Stimulated activated CD4-positive, alpha-beta T cell treated with anti-CD3 and anti-CD28 coated beads, Interleukin-4, amount 100 ng/mL, for 24 hours (primary cell): ENCODE measurements around the gene ACYP2.
"Not testable (repeated sequence)": the region's sequence is repeated elsewhere in the genome, so short reads cannot be mapped to it uniquely, and the experiment has no call there.

Experiments used
- DNase-seq: peaks from one replicate; pipeline ENCODE4 v3.0.0-alpha.2; 2020

Gene ACYP2

DNA sequence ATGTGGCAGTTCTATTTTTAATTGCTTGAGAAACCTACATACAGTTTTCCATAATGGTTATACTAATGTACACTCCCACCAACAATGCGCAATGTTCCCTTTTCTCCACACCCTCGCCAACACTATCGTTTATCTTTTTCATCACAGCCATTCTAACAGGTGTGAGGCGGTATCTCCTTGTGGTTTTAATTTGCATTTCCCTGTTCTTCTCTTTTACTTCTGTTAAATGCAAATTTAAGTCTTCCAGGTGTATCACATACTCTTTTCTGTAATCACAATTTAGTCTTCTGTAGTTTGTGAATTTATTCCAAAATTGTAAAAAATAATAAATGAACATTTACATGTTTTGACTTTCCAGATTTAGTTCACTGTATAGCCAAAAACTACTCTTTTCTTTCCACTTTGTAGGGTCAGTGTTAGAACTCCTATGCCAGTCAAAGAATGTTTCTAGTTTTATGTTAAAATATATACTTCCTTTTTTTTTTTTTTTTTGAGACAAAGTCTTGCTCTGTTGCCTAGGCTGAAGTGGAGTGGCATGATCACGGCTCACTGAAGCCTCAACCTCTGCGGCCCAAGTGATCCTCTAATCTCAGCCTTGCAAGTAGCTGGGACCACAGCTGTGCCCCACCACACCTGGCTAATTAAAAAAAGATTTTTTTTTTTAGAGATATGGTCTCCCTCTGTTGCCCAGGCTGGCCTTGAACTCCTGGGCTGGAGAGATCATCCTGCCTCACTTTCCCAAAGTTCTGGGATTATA, 15.4 kb upstream of the ACYP2 start:
- no peak for DNase-seq

GRCh38 chr2:54100772-54101171, 14.6 kb upstream of the ACYP2 start:
- no peak for DNase-seq

DNA sequence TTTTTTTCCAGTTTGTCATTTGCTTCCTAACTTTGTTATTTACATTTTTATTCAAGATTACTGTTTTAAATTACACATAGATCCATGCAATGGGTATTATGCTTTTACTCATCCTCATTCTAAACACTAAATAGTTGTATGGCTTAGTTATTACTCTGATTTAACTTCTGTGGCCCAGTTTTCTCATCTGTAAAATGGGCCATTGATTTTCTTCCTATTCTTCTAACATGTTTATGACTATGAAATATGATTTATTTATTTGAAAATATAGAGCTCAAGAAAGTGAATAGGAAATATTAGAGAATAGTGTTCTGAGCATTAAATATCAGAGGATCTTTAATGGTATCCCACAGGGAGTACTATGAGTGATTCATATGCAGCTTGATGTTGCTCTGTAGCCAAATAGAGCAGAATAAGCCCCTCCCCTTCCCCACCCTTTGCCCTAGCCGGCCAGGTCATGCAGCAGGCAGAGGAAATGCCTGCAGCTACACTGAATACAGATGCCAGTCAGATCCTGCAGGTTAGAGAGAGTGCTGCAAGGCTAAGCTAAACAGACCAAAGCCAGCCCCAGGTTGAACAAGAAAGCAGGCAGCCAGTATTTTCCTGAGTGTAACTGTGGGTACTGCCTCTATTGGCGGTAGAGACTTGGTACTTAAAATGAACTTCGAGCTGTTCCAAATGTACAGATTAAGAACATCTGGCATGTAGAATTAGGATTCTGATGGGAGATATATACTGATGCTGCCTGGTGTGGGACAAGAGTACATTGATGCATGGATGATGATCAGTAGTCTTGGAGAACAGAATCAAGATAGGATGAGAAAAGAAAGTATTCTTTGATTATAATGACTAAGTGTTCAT, 11.7 kb upstream of the ACYP2 start:
- DNase-seq: peak; percentile 31

DNA sequence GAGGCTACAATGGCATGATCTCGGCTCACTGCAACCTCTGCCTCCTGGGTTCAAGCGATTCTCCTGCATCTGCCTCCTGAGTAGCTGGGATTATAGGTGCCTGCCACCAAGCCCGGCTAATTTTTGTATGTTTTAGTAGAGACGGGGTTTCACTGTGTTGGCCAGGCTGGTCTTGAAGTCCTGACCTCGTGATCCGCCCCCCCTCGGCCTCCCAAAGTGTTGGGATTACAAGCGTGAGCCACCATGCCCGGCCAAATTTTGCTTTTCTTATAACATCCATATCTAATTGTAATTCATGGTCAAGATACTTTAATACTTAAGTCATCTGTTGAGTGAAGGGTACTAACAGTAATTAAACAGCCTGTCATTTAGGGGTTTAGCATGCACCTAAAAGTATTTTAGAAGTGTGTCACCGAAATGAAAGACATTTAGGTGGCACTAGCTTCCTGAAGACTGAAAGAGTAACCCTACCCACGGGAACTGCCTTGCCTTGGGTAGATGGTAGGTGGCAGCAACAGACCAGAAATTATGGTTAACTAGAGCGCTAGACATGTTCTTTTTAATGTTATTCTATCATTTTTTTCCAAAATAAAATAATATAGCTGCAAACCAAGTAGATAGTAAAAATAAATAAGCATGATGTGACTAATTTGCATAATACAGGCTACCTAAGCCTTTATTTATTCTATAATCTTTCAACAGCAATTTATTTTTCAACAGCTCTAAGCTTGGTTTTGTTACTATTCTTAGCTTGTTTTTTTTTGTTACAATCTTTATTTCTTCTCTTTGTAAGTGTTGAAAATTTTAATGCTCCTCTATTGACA, 8.6 kb upstream of the ACYP2 start:
- DNase-seq: peak; percentile 41

DNA sequence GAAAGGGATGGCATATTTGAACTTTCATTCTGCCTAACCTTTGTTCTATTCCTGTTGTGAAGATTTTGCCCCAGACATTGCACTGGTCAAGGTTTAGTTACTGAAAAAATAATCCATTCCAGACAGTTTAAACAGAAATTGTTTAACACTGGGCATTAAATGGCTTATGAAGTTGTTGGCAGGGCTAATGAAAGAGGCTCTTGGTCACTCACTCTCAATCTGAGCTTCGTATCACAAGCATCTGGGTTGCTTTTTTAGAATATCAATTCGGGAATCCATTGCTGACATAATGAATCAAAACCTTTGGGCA, 8.0 kb upstream of the ACYP2 start:
- DNase-seq: no peak

DNA sequence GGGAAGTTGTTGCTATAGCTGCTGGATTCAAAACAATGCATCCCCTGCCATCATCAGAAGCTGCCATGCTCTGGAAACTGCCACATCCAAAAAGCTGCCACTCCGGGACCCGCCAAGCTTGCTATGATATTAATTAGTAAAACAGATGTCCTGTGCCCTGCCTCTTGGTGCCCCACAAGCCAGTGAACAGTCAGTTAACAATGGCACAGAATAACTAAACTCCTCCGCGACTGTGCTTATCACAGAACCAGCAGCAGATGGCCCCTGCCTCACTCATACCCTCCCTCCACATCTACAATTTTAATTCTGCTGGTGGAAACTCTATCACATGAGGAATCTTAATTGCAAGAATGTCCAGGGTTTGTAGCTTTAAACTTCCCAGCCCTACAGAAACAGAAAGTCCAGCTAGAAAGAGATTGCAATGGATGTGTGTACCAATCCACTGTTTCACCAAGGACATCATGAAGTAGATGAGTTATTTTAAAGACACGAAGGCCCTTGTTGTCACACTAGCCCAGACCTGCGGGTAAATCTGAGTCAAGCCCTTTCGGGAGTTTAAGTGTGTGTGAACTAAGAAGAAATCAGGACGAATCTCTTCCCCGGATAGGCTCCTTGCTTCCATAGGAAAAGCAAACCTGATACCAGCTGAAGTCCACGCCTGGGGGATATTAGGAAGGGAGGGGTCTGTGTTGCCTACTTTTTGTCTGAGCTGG, 7.4 kb upstream of the ACYP2 start:
- DNase-seq: no peak

DNA sequence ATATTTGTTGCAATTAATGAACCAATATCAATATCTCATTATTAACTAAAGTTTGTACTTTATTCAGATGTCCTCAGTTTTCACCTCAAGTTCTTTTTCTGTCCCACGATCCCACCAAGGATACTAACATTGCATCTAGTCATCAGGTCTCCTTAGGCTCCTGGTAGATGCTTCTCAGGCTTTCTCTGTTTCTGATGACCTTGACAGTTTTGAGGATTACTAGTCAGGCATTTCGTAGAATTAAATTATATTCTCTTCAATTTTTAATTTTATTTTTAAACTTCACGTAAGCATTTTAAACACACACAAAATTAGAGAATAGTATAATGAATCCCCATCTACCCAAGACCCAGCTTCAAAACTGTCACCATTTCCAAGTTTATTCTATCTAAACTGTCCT, 5.6 kb upstream of the ACYP2 start:
- no peak for DNase-seq

DNA sequence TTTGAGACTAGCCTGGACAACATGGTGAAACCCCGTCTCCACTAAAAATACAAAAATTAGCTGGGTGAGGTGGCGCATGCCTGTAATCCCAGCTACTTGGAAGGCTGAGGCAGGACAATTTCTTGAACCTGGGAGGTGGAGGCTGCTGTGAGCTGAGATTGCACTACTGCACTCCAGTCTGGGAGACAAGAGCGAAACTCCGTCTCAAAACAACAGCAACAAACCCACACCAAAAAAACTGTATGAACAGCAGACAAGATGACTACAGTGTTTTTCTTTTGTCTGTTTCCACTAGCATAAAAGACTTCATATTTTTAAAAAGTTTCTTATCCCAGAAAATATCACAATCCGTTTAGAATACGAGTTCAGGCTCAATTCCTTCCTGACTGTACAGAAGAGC, 936 bp upstream of the ACYP2 start:
- not testable (repeated sequence) for DNase-seq

DNA sequence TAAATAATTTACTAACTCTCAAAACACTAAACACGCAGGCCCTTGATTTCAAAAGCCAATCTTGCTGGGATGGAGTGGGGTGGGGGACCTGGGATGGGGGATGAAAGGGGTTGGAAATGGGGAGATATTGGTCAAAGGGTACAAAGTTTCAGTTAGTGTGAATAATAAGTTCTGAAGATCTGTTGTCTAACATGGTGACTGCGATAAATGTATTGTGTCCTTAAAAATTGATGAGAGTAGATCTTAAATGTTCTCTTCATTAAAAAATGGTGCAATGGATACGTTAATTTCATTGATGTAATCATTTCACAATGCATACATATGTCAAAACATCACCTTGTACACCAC, 505 bp upstream of the ACYP2 start:
- no peak for DNase-seq

- DNase-seq: not testable (repeated sequence)
Measured at GRCh38 chr2:54116598-54116997, 1.2 kb downstream of the ACYP2 start.

GRCh38 chr2:54120950-54121349, 5.5 kb downstream of the ACYP2 start:
- no peak for DNase-seq

DNA sequence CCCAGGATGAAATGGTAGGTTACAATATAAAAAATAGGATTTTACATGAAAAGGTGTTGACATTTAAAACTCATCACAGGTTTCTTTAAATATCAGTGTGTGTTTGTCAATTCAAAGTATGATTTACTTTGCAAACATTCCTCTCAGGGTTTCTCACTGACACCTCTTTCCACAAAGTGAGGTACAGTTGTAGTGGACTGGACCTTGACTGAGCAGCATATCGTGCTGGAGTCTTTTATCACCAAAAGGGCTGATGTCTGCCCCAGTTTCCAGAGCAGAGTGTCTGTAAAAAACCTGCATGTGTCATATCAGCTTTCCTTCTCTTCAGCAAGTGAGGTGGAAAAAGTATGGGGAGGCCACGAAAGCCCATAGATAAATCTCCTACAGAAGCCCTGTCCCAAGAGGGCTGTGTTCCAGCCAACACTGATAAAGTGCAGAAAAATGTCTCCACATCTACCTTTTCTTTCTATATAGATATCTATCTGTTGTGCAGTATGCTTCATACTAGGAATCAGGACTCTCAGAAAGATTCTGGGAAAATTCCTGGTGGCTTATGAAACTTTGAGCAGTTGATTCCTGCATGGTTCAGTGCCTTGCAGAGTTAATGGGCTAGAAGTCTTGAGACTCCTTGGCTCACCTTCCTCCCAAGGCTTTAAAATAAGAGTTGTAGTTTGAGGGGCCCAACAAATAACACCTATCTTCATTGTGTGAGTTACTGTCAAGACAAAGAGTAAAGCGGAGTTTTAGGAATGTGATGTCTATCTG, 6.9 kb downstream of the ACYP2 start:
- DNase-seq: no peak

DNA sequence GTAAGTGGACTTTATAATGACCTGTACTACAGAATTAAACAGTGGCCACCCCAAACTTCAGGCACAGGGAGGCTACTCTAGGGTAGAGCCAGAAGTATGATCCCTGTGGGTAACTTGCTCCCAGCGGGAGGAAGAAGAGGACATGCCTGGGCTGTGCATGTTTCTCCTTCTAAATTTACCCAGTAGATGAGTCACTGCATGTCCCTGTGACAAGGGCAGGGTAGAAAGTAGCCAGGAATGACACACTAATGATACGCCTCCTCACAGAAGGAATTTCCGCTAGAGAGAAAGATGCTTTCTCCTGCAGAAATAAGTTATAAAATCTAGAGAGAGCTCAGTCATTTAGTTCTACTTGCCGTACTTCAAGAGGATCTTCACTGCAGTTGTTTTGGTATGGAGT, 7.5 kb downstream of the ACYP2 start:
- DNase-seq: no peak

DNA sequence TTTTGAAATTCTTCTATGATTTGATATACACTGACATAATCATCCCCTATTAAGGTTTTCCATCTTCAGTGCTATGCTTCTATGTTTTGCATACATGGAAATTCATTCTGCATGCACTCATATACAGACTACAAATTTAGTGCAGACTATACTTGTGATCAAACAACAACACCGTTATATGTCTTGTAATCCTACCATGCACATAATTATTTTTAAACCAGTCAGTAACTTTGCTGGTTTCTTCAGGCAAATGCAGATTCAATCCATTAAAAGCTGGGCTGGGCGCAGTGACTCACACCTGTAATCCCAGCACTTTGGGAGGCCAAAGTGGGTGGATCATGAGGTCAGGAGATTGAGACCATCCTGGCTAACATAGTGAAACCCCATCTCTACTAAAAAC, 11.8 kb downstream of the ACYP2 start:
- not testable (repeated sequence) for DNase-seq

DNA sequence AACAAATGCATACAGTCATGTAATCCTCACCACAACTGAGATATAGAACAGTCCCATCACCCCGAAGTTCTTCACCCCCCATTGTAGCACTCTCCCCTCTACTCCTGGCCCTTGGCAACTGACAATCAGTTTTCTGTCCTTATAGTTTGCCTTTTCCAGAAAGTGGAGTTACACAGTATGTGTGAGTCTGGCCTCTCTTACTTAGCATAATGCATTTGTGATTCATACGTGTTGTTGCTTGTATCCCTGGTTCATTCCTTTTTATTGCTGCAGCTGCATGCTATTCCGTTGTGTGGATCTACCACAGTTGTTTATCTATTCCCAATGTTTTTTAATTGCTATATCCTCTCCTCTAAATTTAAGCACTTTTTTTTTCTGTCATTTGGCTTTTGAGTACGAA, 17.6 kb downstream of the ACYP2 start:
- no peak for DNase-seq

- DNase-seq: no peak
Measured at GRCh38 chr2:54139210-54139609, 23.8 kb downstream of the ACYP2 start.

GRCh38 chr2:54143780-54144179, 28.4 kb downstream of the ACYP2 start:
- no peak for DNase-seq

GRCh38 chr2:54148391-54148790, 33.0 kb downstream of the ACYP2 start:
- no peak for DNase-seq

DNA sequence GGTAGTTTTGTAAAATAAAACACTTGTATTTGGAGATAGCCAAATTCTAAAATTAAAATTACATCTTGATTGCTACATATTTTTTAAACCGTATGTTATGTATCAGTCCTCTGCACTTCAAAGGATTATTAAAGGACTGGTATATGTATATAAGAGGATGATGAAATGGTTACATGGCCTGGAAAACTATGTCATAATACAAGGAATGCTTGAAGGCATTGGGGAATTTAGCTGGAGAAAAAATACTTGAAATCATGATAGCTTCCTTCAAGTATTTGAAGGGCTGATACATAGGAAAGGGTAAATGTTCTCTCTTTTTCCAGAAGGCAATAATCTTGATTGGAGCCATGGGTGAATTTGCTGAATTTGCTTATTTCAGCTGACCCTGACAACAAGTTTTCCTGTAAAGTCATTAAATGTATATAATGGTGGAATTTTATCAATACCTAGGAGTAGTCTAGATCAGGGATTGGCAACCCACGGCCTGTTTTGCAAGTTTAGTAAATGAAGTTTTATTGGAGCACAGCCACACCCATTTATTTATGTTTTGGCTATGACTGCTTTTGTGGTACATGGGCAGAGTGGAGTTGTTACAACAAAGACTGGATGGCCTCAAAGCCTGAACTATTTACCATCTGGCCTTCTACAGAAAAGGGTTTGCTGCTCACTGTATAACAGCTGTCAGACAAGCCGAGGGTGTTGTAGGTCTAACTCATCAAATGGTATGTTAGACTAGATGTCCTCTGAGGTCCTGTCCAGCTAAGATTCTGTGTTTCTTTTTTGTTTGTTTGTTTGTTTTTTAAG, 34.4 kb downstream of the ACYP2 start:
- DNase-seq: no peak

DNA sequence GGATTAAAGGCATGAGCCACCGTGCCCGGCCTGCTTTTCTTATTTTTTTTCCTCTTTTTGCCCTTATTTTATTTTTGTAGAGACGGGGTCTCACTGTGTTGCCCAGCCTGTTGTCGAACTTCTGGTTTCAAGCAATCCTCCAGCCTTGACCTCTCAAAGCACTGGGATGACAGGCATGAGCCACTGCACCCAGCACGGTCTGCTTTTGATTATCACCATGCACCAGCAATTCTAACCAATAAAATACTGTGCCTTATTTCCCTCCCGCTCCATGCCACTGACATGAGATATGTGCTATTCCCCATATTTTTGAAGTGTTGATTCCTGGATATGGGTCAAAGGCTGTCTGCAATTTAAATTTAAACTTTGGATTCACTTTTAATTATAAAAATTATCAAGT, 42.9 kb downstream of the ACYP2 start:
- no peak for DNase-seq

DNA sequence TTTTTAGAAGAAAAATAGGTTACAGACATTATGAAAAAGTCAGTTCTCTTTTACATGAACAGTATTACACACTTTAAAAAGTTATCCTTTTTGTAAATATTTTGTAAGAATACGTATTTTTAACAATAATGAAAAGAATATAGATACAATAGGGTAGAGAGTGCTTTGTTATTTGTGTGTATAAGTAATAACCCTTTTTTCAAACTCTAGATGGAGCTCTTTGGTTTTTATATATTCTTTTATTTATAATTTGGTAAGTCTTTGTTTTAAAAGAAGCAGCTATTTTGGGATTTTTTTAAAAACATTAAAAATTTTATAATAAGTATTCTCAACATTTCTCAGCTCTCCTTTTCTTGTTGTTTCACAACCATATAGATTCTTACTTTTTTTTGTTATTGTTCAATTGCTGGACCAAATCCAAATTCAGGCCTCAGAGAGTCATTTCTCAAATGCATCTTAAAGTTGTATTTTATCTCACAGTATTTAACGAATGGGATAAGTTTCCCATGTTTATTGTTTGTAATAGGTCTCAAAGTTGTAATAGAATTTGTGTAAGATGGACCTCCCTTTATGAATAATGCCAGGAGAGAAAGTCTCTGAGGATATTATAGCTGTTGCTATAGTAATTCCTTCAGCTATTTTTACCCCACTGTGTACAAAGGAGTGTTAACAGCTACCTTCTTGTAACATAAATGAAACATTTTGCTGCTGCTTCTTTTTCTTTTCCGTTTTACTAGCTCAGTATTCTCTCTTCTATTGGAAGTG, 46.4 kb downstream of the ACYP2 start:
- no peak for DNase-seq
